ENCODE results near the gene RBP3.

RBP3 gene

GRCh38 chr10:47359626-47360418 is 11.7 kb downstream of the RBP3 start:
- DNase-seq = no peak

DNA sequence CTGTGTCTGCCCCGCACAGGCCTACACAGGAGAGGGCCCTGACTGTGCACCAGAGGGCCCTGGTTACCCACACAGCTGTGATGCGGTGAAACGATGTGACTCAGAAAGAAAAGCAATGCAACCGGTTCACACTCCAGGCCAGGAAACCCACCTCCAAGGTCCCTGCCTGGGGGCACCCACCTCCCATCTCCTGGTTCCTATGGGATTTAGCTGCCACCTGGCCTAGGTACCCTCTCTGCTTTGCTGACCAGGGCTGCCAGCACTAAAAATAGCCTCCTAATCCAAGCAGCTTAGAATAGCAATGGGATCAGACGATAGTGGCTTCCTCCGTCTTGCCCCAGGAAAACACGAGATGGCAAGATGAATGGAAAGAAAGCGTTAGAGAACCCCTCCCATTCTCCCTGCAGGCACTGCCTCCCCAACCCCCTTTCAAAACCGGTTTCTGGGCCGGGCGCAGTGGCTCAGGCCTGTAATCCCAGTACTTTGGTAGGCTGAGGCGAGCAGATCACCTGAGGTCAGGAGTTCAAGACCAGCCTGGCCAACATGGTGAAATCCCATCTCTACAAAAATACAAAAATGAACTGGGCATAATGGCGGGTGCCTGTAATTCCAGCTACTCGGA is 12.4 kb downstream of the RBP3 start:
- DNase-seq = no peak

DNA sequence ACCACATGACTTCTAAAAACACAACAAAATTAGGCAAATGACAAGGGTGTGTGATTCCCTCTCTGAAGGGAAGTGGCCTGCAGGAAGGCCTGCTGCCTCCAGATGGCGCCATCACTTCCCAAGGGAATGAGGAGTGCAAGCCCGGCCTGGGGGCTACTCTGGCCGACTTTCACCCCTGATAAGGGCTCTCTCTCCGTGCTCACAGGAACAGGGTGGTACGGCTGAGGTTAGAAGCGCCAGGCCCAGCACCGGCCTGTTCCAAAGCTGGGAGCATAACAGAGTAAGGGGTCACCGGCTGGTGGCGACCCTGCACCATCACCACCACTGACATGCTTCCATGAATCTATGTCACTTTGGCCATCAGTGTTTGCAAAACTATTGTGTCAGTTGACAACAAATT is 13.1 kb downstream of the RBP3 start:
- peak in 1 of 2 experiments; percentile 2 for DNase-seq

DNA sequence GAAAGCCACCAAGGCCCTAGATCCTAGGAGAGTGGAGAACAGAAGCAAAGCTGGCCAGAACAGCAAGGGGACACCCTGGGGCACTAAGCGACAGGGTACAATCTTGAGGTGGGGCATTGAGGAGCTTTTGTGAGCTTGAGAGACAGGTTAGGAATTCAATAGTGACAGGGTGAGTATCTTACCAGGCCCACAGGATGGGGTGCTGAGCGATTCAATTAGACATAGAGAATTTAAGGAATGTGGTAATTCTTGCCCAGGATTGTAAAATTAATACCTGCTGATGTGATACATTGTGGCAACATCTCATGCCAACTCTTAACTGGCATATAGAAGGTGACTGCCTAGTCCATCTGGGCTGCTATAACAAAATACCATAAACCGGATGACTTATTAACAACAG is 14.0 kb downstream of the RBP3 start:
- DNase-seq = no peak

- no peak for DNase-seq
Observed at GRCh38 chr10:47363781-47364180, 15.6 kb downstream of the RBP3 start.

DNA sequence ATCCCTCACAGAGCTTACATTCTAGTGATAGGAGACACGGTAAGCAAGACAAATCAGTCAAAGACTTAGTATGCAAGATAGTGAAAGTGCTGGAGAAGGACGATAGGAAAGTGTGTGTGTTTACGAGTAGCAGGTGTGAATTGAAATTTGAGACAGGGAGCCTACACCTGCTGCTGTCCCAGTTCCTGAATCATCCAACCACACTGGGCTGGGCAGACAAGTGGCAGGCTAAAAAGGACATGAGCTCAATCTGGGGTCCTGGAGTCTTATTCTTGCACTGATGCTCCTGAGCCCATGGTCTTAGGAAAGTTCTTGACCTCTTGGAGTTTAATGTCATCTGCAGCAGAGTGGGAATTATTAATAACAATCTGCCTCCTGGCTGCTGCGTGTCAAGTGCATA is 16.2 kb downstream of the RBP3 start:
- no peak for DNase-seq

- no peak for DNase-seq
Observed at GRCh38 chr10:47364911-47365310, 16.7 kb downstream of the RBP3 start.

- no peak for DNase-seq
Observed at GRCh38 chr10:47365431-47366180, 17.4 kb downstream of the RBP3 start.

GRCh38 chr10:47366181-47366631 is 18.0 kb downstream of the RBP3 start:
- no peak for DNase-seq

DNA sequence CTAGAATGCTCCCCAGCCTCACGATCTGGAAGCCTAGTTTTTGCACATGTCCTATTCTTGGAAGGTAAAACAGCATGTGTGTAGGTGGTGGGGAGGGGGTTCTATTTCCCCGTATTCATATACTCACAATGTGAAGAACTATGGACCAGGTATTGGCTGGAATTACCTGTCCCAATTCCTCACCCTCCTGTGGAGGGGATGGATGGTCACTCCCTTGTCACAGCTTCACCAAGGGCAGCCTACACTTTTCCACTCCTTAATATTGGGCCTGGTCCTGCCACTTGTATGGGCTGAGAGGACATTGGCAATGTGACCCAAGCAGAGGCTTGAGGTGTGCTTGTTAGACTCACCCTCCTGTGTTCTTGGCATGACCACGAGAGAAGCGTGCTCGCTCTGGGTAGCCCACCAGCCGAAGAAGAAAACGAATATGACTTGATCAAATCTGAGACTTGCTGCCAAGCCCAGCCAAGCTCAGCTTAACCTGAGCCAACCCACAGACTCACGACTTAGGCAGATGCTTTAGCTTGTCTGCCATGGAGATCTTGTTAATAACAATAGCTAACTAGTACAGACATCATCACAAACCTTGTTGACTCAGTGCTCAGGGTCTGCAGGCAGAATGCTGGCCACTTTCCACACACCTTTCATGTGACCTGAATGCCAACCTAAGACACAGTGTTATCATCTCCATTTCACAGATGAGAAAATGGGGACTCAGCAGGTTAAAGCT is 18.7 kb downstream of the RBP3 start:
- no peak for DNase-seq

DNA sequence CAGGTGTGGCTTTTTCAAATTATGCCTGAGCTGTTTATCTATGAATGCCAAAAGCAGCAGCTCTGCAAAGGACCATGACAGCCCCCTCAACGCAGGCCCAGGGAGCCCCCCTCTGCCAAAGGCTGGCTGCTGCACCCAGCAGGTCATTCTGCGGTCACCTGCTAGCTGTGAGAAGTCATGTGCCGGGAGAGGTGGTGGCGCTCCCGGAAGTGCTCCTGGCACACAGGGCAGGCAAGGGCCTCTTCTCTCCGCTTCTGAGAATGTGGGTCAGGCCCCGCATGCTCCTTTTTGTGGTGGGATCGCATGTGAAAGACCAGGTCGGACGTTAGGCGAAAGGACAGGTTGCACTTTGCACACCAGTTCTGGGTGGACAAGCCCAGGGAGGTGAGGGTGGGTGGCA is 19.5 kb downstream of the RBP3 start:
- no peak for DNase-seq

- no peak for DNase-seq
Observed at GRCh38 chr10:47368431-47369180, 20.4 kb downstream of the RBP3 start.

- DNase-seq = no peak
Observed at GRCh38 chr10:47369251-47369894, 21.2 kb downstream of the RBP3 start.

DNA sequence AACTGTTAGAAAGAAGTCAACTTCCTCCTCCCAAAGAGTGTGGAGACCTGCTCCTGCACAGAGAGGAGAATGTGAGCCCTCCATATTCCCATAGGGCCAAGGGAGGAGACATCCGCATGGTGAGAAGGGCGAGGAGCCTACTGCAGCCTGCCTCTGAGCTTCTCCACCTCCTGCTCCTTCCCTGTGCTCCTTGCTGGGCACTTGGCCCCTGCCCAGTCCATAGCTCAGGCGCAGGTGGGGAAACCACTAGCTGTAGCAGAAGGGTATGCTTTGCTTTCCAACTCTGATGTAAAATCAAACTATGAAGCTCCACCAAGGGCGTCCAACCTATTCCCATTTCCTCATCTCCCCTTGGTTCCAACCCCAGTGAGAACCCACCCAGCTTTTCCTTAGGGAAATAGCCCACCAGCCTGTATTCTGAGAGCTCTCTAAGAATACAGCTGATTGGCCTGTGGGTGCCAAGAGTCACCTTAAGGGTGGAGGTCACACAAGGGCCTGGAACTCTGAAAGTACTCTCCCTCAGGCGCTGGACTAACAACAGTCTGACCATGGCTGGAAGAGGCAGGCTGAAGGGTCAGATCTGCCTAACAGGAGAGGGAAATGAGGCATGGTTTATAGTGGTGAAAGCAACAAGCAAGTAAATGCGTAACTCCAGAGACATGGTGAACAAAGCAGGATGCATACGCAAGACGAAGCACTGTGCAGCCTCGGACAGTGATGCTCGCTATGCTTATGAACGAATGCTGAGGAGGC is 22.0 kb downstream of the RBP3 start:
- DNase-seq = no peak

GRCh38 chr10:47370878-47371277 is 22.7 kb downstream of the RBP3 start:
- no peak for DNase-seq

GRCh38 chr10:47371629-47372485 is 23.7 kb downstream of the RBP3 start:
- DNase-seq = no peak

GRCh38 chr10:47372726-47373125 is 24.6 kb downstream of the RBP3 start:
- DNase-seq = no peak

GRCh38 chr10:47374611-47375536 is 26.7 kb downstream of the RBP3 start:
- DNase-seq = no peak
